ENCODE results near the gene ELOVL6. TPM values are rescaled to one million over a fixed set of nuclear protein-coding genes. Genes with fewer than 3 reads are reported as not detected.

The ELOVL6 gene
- total and polyA plus RNA-seq, 4 donors, result 19.5 to 38.8 (median 37.5) TPM

DNA sequence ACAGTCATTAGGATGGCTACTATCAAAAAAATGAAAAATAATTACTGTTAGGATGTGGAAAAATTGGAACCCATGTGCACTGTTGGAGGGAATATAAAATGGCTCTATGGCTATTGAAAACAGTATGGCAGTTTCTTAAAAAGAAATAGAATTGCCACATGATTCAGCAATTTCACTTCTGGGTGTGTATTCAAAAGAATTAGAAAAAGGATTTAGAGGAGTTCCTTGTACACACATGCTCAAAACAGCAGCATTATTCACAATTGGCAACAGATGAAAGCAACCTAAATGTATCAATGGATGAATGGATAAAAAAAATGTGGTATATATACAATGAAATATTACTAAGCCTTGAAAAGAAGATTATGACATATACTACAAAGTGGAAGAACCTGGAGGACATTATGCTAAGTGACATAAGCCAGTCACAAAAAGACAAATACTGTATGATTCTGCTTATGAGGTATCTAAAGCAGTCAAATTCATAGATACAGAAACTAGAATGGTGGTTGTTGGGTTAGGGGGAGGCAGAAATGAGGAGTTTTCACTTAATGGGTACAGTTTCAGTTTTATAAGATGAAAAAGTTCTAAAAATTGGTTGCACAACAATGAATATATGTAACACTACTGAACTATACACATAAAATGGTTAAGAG, 123.2 kb downstream of the ELOVL6 start:
- H3K4me3 ChIP-seq (ENCODE audit: low read depth in 1 of 3, low read length in 3 of 3), result no peak overlapping the region
- TF ChIP-seq NR2F2 (IDR thresholded peaks at IDR 0.05) (no peak), JUND (IDR thresholded peaks at IDR 0.05) (no peak), RXRA (IDR thresholded peaks at IDR 0.05) (no peak), TAF1 (conservative IDR thresholded peaks at IDR 0.05) (no peak), FOXA1 (IDR thresholded peaks at IDR 0.05) (no peak), SP1 (IDR thresholded peaks at IDR 0.05) (no peak), HNF4A (conservative IDR thresholded peaks at IDR 0.05) (no peak), GABPA (IDR thresholded peaks at IDR 0.05 in 1 of 2, conservative IDR thresholded peaks at IDR 0.05 in 1 of 2) (no peak), EGR1 (IDR thresholded peaks at IDR 0.05; ENCODE audit: low read depth in 2 of 2) (no peak)
- TF ChIP-seq, protein P1, sequence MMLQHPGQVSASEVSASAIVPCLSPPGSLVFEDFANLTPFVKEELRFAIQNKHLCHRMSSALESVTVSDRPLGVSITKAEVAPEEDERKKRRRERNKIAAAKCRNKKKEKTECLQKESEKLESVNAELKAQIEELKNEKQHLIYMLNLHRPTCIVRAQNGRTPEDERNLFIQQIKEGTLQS (IDR thresholded peaks at IDR 0.05), result no peak
- TF ChIP-seq, protein P2, sequence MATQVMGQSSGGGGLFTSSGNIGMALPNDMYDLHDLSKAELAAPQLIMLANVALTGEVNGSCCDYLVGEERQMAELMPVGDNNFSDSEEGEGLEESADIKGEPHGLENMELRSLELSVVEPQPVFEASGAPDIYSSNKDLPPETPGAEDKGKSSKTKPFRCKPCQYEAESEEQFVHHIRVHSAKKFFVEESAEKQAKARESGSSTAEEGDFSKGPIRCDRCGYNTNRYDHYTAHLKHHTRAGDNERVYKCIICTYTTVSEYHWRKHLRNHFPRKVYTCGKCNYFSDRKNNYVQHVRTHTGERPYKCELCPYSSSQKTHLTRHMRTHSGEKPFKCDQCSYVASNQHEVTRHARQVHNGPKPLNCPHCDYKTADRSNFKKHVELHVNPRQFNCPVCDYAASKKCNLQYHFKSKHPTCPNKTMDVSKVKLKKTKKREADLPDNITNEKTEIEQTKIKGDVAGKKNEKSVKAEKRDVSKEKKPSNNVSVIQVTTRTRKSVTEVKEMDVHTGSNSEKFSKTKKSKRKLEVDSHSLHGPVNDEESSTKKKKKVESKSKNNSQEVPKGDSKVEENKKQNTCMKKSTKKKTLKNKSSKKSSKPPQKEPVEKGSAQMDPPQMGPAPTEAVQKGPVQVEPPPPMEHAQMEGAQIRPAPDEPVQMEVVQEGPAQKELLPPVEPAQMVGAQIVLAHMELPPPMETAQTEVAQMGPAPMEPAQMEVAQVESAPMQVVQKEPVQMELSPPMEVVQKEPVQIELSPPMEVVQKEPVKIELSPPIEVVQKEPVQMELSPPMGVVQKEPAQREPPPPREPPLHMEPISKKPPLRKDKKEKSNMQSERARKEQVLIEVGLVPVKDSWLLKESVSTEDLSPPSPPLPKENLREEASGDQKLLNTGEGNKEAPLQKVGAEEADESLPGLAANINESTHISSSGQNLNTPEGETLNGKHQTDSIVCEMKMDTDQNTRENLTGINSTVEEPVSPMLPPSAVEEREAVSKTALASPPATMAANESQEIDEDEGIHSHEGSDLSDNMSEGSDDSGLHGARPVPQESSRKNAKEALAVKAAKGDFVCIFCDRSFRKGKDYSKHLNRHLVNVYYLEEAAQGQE (IDR thresholded peaks at IDR 0.05), result no peak
- TF ChIP-seq, protein P3, sequence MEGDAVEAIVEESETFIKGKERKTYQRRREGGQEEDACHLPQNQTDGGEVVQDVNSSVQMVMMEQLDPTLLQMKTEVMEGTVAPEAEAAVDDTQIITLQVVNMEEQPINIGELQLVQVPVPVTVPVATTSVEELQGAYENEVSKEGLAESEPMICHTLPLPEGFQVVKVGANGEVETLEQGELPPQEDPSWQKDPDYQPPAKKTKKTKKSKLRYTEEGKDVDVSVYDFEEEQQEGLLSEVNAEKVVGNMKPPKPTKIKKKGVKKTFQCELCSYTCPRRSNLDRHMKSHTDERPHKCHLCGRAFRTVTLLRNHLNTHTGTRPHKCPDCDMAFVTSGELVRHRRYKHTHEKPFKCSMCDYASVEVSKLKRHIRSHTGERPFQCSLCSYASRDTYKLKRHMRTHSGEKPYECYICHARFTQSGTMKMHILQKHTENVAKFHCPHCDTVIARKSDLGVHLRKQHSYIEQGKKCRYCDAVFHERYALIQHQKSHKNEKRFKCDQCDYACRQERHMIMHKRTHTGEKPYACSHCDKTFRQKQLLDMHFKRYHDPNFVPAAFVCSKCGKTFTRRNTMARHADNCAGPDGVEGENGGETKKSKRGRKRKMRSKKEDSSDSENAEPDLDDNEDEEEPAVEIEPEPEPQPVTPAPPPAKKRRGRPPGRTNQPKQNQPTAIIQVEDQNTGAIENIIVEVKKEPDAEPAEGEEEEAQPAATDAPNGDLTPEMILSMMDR (IDR thresholded peaks at IDR 0.05; ENCODE audit: low read depth, low read length, missing input control), result no peak
- H3K4me1 ChIP-seq (ENCODE audit: control insufficient read depth in 4 of 4, insufficient read depth in 4 of 4, low read length in 3 of 4), result peaks cover 0 to 5% (median 0%) of the 10 kb centered on the region in 4 donors
- no peak overlapping the region for H3K27ac ChIP-seq (ENCODE audit: low read depth in 1 of 2, low read length in 2 of 2)
- H3K9ac ChIP-seq (ENCODE audit: low read depth in 1 of 2, low read length in 2 of 2), result no peak overlapping the region
- DNase-seq (ENCODE audit: low spot score), result no peak
- no peaks in the 10 kb centered on the region for H3K27me3 ChIP-seq (ENCODE audit: control insufficient read depth in 4 of 4, insufficient read depth in 4 of 4, low read length in 3 of 4)
- H3K9me3 ChIP-seq (ENCODE audit: control insufficient read depth in 4 of 4, low read length in 3 of 4), result no peaks in the 10 kb centered on the region
- H3K36me3 ChIP-seq (ENCODE audit: control insufficient read depth in 4 of 4, insufficient read depth in 3 of 4, low read depth in 1 of 4, low read length in 3 of 4), result no peaks in the 10 kb centered on the region

DNA sequence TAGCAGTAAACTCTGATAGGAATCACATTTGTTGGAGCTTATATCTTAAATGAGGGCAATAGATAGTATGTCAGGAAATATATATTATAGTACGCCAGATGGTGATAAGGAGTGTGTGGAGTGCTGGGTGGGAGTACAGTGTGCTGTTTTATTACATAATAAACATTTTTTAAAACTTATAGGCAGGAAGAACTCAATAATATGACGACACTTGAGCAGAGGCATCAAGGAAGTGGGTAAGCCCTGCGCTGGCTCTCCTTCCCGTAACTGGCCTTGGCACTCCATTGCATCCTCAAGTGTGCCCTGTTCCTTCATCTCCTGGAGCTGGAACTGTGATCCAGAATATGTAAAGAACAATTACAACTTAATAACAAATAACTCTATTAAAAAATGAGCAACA, 123.8 kb downstream of the ELOVL6 start:
- Histone ChIP-seq H3K9ac (ENCODE audit: low read depth in 1 of 2, low read length in 2 of 2) (no peak overlapping the region), H3K36me3 (ENCODE audit: control insufficient read depth in 4 of 4, insufficient read depth in 3 of 4, low read depth in 1 of 4, low read length in 3 of 4) (no peaks in the 10 kb centered on the region), H3K4me3 (ENCODE audit: low read depth in 1 of 3, low read length in 3 of 3) (no peak overlapping the region), H3K27me3 (ENCODE audit: control insufficient read depth in 4 of 4, insufficient read depth in 4 of 4, low read length in 3 of 4) (no peaks in the 10 kb centered on the region), H3K9me3 (ENCODE audit: control insufficient read depth in 4 of 4, low read length in 3 of 4) (no peaks in the 10 kb centered on the region), H3K4me1 (ENCODE audit: control insufficient read depth in 4 of 4, insufficient read depth in 4 of 4, low read length in 3 of 4) (peaks cover 0 to 5% (median 0%) of the 10 kb centered on the region in 4 donors), H3K27ac (ENCODE audit: low read depth in 1 of 2, low read length in 2 of 2) (no peak overlapping the region)
- no peak for DNase-seq (ENCODE audit: low spot score)
- TF ChIP-seq GABPA (IDR thresholded peaks at IDR 0.05 in 1 of 2, conservative IDR thresholded peaks at IDR 0.05 in 1 of 2) (no peak), JUND (IDR thresholded peaks at IDR 0.05) (no peak), FOXA1 (IDR thresholded peaks at IDR 0.05) (no peak), HNF4G (IDR thresholded peaks at IDR 0.05) (no peak), YY1 (IDR thresholded peaks at IDR 0.05) (no peak), RXRA (IDR thresholded peaks at IDR 0.05) (no peak), HNF4A (conservative IDR thresholded peaks at IDR 0.05) (no peak)
- 95% methylated on average over 4 of the region's 4 CpGs for WGBS
